Hematopoietic multipotent progenitor cell treated with erythropoietin and hydrocortisone succinate and interleukin-3 and kit ligand, for 4 days (in vitro differentiated cells): ENCODE results near the gene AZU1.
"Not testable (repeated sequence)": the region's sequence is repeated elsewhere in the genome, so short reads cannot be mapped to it uniquely, and the experiment has no call there.

ENCODE experiments used
- DNase-seq: peaks from one replicate; pipeline ENCODE4 v3.0.0-alpha.2; 2015

AZU1 gene

DNA sequence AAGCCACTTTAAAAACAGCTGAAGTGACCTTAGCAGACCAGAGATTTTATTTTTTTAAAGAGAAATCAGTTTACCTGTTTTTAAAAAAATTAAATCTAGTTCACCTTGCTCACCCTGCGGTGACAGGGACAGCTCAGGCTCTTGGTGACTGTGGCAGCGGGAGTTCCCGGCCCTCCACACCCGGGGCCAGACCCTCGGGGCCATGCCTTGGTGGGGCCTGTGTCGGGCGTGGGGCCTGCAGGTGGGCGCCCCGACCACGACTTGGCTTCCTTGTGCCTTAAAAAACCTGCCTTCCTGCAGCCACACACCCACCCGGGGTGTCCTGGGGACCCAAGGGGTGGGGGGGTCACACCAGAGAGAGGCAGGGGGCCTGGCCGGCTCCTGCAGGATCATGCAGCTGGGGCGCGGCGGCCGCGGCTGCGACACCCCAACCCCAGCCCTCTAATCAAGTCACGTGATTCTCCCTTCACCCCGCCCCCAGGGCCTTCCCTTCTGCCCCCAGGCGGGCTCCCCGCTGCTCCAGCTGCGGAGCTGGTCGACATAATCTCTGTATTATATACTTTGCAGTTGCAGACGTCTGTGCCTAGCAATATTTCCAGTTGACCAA is 16.7 kb upstream of the AZU1 start:
- DNase-seq = no peak

DNA sequence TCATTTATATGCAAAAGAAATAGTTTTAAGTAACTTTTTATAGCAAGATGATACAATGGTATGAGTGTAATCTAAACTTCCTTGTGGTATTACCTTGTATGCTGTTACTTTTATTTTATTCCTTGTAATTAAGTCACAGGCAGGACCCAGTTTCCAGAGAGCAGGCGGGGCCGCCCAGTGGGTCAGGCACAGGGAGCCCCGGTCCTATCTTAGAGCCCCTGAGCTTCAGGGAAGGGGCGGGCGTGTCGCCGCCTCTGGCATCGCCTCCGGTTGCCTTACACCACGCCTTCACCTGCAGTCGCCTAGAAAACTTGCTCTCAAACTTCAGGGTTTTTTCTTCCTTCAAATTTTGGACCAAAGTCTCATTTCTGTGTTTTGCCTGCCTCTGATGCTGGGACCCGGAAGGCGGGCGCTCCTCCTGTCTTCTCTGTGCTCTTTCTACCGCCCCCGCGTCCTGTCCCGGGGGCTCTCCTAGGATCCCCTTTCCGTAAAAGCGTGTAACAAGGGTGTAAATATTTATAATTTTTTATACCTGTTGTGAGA is 16.1 kb upstream of the AZU1 start:
- DNase-seq = no peak

DNA sequence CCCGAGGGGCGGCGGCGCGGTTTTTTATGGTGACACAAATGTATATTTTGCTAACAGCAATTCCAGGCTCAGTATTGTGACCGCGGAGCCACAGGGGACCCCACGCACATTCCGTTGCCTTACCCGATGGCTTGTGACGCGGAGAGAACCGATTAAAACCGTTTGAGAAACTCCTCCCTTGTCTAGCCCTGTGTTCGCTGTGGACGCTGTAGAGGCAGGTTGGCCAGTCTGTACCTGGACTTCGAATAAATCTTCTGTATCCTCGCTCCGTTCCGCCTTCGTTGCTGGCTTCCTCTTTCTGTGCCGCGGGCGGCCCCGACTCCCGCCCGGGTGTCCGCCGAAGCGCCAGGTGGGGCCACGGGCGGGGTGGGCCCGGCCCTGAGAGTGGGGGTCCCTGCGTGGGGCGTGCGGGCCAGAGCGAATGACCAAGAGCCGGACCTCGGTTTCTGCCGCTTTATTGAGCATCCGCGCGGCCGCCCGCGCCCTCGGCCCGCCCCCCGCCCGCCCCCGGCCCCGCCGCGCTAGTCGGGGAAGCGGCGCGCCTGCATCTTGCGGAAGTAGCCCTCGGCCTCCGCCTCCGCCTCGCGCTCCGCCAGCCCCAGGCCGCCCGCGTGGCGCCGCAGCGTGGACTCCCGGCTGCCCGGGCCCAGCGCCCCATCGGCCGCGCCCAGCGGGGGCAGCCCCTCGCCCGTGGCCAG is 15.4 kb upstream of the AZU1 start:
- DNase-seq = no peak

DNA sequence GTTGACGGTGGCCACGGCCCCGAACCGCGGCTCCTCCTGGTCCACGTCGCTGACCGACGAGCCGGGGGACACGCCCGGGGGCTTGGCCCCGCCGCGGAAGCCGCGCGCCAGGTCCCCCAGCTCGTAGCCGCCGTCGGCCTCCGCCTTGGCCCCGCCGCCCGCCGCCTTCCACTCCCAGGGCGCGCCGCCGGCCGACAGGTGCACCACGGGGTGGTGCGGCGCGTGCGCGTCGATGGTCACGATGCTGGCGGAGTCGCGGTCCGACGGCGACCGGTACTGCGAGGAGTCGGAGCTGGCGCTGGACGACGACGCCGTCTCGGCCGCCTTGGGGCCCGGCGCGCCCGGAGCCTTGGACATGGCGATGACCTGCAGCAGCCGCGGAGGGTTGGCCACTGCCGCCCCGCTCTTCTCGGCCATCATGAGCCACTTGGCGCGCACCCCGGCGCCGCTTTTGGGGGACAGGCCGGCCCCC is 14.9 kb upstream of the AZU1 start:
- no peak for DNase-seq

DNA sequence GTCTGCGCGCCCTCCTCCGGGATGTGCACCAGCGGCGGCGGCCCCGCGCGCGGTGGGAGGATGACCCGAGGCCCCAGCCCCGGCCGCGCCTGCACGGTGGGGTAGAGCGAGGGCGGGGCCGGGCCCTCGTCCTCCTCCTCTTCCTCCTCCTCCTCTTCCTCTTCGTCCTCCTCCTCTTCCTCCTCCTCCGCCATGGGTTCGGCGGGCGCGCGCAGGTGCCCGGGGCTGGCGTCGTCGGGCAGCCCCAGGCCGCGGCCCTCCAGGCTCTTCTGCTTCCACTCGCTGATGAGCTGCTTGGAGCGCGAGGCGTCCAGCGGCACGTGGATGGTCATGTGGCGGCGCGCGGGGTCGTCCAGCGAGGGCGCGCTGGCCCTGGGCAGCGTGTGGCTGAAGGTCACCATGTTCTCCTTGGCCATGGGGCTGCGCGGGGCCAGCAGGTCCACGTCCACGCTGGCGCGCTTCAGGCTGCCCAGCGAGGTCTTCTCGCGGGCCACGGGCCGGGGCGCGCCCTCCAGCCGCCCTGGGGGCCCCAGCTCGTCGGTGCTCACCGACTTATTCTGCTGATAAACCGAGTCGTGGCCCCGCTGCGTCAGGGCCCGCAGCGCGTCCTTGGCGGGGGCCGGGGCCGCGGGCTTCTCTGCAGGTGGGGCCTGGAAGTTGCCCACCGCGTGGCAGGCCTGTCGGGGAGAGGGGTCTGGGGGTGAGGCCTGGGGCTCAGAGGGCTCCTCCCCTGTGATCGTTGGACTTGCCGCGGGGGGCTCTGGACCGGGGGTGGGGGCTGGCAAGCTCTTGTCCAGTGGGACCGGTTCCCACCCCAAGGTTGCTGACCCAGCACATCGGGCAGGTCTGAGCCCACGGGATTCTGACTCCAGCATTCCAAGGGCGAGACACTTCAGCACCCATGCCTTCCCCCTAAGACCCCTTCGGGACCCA is 14.2 kb upstream of the AZU1 start:
- DNase-seq = no peak

DNA sequence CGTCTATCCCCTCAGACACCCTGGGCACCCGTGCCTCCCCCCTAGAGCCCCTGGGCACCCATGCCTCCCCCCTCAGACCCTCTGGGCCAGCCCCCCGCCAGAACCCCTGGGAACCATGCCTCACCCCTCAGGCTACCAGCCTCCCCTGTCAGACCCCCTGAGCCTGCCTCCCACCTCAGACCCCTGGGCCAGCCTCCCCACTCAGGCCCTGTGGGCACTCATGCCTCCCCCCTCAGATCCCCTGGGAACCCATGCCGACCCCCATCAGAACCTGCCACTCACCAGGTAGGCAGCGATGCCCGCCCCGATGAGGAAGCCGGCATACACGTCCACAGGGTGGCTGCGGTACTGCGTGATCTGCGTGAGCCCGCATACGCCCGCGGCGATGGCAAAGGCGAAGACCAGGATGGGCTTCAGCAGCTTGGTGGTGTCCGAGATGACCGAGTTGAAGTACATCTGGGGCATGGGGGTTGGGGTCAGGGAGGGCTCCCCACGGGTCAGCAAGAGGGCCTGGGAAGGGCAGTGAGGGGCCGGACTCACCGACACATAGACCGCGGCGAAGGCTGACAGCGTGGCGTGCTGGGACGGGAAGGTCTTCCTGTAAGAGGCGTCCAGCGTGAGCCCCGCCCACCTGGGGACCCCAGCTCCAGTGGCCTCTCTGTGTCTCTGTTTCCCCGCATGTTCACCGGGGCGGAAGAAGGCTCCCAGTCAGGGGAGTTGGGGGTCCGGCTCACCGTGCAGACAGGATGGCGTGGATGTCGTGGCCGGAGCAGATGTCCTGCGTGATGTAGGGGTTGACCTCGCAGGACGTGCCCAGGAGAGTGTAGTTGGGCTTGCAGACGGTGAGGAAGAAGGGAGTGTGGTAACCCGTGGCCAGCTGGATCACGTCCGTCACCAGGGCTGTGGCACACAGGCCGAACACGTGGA is 13.2 kb upstream of the AZU1 start:
- DNase-seq = no peak

DNA sequence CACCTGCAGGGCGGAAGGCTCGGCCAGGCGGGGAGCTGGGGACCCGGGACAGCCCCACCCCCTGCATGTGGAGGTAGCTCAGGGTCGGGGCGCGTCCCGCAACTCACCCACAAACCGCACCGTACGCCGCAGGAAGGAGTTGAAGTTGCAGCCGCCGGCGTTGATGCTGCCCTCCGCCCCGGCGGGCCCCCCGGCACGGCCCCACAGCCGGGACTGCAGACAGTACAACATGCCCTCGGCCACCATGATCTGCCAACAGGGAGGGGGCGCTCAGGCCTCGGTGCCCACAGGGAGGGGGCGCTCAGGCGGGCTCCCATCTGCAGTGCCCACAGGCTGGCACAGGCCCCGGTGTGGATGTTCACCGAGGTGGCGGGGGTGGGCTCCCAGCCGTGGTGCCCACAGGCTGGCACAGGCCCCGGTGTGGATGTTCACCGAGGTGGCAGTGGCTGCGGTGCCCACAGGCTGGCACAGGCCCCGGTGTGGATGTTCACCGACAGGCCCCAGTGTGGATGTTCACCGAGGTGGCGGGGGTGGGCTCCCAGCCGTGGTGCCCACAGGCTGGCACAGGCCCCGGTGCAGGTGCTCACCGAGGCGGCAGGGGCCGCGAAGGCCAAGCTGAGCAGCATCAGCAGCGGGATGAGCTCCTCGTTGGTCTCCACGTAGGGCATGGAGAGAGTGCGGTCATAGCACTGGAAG is 12.4 kb upstream of the AZU1 start:
- no peak for DNase-seq

DNA sequence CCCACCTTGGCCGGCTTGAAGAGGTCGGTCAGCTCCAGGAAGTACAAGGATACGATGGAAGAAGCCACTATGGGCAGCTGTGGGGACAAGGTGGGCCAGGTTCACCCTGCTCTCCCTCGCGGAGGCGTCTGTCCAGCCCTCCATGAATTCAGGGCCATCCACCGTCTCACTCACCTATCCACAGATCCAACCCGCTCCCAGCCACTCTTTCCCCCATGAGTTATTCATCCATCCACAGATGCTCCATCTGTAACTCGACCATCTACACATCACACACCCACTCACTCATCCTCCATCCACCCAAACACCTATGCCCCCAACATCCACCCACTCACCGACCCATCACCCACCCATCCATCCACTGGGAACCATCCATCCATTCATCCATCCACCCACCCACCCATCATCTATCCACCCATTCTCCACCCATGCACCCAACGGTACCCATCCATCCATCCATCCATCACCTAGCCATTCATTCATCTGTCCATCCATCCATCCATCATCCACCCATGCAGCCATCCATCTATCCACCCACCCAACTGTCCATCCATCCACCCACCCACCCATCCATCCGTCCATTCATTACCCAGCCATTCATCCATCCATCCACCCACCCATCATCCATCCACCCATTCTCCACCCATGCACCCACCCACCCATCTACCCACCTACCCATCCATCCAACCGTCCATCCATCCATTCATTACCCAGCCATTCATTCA is 11.7 kb upstream of the AZU1 start:
- DNase-seq = no peak

DNA sequence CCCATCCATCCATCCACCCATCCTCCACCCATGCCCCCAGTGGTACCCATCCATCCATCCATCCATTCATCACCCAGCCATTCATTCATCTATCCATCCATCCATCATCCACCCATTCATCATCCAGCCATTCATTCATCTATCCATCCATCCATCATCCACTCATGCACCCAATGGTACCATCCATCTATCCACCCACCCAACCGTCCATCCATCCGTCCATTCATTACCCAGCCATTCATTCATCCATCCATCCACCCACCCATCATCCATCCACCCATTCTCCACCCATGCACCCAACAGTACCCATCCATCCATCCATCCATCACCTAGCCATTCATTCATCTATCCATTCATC is 11.2 kb upstream of the AZU1 start:
- no peak for DNase-seq

DNA sequence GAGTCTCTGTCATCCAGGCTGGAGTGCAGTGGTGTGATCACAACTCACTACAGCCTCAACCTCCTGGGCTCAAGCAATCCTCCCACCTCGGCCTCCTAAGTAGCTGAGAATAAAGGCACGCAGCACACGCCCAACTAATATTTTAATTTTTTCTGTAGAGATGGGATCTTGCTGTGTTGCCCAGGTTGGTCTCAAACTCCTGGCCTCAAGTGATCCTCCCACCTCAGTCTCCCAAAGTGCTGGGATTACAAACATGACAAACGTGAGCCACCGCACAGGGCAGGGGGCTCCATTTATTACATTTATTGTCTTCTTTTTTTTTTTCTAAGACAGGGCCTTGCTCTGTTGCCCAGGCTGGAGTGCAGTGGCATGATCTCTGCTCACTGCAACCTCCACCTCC is 7.4 kb upstream of the AZU1 start:
- DNase-seq = not testable (repeated sequence)

DNA sequence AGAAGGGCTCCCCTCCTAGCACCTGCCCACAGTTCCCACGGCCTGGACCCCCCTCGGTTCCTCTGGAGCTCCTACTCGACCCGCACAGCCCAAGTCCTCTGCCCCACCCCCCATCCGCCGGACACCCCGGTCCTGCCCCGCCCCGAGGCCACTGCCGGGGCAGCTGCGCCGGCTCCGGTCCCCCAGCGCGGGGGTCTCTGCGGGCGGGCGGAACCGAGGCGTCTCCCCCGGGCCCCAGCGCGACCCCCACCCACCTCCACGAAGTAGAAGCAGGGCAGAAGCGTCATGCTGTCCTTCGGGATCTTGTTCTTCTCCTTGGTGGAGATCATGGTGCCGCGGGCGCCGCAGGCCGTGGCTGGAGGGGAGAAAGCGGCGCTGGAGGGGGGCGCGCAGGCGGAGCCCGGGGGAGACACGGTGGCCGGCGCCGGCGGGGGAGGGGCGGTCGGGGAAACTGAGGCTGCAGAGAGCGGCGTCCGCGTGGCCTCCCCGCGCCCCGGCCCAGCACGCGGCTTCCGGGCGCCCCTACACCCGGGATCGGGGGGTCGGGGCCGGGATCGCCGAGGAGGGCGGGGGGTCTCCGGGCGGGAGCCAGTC is 6.3 kb upstream of the AZU1 start:
- no peak for DNase-seq

DNA sequence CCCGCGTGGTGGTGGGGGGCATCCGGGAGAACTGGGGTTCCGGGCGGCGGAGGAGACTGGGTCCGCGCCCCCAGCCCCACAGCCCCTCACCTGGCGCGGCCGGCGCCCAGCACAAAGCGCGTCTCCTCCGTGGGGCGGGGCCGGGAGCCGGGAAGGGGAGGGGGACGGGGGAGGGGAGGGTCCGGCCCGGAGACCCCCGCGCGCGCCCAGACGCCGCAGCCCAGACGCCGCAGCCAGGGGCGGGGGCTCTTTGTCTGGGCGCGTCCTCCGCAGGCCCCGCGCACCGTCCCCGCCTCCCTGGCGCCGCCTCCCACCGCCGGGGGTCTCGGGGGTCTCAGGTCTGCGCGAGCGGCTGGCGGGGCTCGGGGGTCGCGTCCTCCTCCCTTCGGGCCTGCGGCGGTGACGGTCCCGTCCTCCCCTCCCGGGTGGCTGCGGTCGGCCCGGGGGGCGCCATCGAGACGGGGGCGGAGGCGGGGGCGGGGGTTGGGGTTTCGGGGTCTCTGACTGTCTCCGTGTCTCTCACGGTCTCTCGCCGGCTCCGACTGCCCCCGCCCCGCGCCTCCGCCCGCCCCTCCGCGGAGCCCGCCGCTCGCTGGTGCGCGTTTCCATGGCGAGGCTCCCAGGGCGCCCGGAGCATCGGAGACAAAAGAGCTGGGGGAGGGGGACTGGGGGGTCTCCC is 5.7 kb upstream of the AZU1 start, which contains the start of gene PLPPR3:
TSS of gene PLPPR3 (minus strand) at position 131 of the 679 bp plus-strand sequence. CDS start 396 bp downstream, outside the sequence.
- no peak for DNase-seq

DNA sequence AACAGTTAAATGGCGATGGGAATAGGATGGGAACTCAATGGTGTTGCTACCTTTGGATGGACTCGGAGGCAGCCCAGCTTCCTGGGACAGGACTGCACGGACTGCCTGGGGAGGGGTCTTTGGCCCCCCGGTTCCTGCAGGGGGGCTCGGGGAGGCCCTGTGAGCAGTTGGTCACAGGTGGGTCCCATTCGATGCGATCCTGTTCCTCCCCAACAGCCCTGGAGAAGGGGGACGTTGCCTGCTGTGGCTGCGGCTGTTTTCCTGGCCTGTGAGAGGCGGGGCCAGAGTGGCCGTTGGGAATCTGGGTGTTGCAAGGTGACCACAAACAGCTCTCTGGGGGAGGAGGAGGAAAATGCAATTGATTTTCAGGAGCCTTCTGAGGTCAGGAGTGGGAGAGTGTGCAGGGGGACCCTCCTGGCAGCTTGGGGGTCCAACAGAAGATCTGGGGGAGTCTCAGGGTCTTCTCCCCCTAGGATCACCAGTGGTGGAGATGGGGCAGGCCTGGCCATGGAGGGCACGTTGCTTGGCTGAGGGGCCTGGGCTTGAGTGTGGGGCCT is 4.0 kb upstream of the AZU1 start:
- DNase-seq = no peak

DNA sequence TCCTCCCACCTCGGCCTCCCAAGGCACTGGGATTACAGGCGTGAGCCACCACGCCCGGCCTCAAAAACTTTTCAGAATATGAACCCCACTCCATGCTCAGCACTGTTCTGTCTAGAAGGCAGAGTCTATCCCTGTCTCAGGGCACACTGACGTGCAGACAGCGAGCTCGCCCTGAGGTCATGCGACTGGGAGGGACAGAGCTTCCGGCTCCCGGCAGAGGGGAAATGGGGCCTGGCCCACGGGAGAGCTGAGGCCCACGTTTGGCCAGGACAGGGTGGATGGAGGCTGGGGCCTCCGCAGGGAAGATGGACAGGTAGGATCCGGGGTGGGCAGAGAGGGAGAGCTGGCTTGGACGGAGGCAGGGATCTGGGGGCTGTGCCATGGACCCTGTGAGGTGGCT is 2.8 kb upstream of the AZU1 start:
- DNase-seq = no peak

DNA sequence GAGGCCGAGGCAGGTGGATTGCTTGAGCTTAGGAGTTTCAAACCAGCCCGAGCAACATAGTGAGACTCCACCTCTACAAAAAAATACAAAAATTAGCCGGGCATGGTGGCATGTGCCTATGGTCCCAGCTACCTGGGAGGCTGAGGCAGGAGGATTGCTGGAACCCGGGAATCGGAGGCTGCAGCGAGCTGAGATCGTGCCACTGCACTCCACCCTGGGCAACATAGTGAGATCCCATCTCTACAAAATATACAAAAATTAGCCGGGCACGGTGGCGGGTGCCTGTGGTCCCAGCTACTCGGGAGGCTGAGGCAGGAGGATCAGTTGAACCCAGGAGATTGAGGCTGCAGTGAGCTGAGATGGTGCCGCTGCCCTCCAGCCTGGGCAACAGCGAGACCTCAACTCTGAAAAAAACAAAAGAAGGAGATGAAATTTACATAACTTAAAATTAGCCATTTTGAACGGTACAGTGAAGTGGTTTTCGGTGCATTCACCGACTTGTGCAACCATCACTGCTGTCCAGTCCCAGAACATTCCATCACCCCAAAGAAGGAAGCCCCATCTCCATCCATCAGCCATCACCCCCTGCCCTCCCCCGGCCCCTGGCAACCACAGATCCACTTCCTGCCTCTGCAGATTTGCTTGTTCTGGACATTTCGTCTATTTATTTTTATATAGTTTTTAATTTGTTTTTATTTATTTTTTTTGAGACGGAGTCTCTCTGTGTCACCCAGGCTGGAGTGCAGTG is 1.6 kb upstream of the AZU1 start:
- DNase-seq = no peak

DNA sequence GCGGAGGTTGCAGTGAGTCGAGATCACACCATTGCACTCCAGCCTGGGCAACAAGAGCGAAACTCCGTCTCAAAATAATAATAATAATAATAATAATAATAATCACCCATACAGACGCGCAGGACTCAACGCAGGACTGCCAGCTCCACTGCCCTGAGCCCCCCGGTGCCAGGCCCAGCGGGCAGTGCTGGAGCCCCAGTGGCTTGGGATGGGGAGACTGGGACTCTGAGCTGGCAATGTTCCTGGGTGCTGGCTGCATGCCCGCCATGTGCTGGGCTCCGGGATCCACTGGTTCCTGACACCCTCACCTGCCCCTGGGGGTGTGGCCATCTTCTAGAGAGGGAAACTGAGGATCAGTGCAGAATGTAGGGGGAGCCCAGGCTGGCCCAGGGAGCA is 325 bp upstream of the AZU1 start:
- no peak for DNase-seq

DNA sequence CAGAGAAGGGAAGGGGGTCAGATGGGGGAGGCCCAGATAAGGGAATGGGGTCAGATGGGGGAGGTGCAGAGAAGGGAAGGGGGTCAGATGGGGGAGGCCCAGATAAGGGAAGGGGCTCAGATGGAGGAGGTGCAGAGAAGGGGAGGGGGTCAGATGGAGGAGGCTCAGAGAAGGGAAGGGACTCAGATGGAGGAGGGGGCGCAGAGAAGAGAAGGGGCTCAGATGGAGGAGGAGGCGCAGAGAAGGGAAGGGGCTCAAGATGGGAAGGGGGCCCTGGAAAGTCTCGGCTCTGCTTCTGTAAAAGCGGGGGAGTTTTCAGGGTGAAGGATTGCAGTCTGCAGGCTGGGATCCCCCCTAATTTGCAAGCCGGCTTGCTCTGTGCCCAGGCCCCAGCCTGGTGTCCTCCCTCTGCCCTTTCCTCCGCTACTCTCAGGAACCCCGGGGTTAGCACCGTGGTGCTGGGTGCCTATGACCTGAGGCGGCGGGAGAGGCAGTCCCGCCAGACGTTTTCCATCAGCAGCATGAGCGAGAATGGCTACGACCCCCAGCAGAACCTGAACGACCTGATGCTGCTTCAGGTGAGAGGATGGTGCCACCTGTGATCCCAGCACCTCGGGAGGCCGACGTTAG is 1.6 kb downstream of the AZU1 start:
- no peak for DNase-seq
